Panc1 (cell line): ENCODE measurements around the gene CACNA2D3. TPM values are rescaled to one million over a fixed set of nuclear protein-coding genes. Genes with fewer than 3 reads are reported as not detected.

Experiments
- ATAC-seq: fragments of 200-7000 bp; cut with Tn5 transposase; 2 replicates; pipeline ENCODE4 v1.9.1; 2020; ENCODE audit warnings: mild to moderate bottlenecking, moderate library complexity
- BruUV-seq: library from RNA; stranded (reverse); fragments of 400-500 nt; replicated peaks from 2 replicates; lab custom pipeline; 2021; lab: Mats Ljungman, UMichigan
- CTCF ChIA-PET: fragments of 300-600 bp; sonication (Branson Sonifier 250); formaldehyde crosslinking; loops from one replicate; lab custom pipeline; 2022; ENCODE audit warnings: antibody characterized with exemption; lab: Charles Lee
- POLR2A ChIA-PET: fragments of 300-600 bp; sonication (Branson Sonifier 250); formaldehyde crosslinking; loops from one replicate; lab custom pipeline; 2022; ENCODE audit warnings: antibody characterized with exemption; lab: Charles Lee
- DNase-seq: peaks from one replicate; pipeline ENCODE4 v3.0.0-alpha.2; 2010; ENCODE audit warnings: low read depth, low spot score
- H3K27ac ChIP-seq: 2 replicates; pipeline ENCODE4 v1.5.1; 2011; ENCODE audit warnings: mild to moderate bottlenecking, low read length, inconsistent platforms
- H3K27me3 ChIP-seq: fragments of 200-500 bp; sonication (Bioruptor generic); 2 replicates; pipeline ENCODE4 v1.6.0; 2014; ENCODE audit warnings: low read length, inconsistent platforms; ENCODE audit not compliant: control insufficient read depth, insufficient read depth
- H3K36me3 ChIP-seq: fragments of 200-500 bp; sonication (Bioruptor generic); 2 replicates; pipeline ENCODE4 v1.5.1; 2014; ENCODE audit warnings: inconsistent platforms, mild to moderate bottlenecking, low read length, moderate library complexity; ENCODE audit not compliant: control insufficient read depth, insufficient read depth
- H3K4me1 ChIP-seq: 2 replicates; pipeline ENCODE4 v1.5.1; 2011; ENCODE audit warnings: inconsistent platforms, mild to moderate bottlenecking, low read length, moderate library complexity; ENCODE audit not compliant: control insufficient read depth, insufficient read depth
- H3K4me3 ChIP-seq, 2 experiments: 2 replicates each; pipeline ENCODE4 v1.5.1; 2011 to 2012; ENCODE audit warnings: low read depth in 2 of 2, low read length in 2 of 2, mild to moderate bottlenecking in 2 of 2, inconsistent platforms in 1 of 2, moderate library complexity in 1 of 2
- H3K9me3 ChIP-seq: fragments of 200-500 bp; sonication (Bioruptor generic); 2 replicates; pipeline ENCODE4 v1.5.1; 2014; ENCODE audit warnings: low read depth, mild to moderate bottlenecking, inconsistent platforms, low read length, moderate library complexity; ENCODE audit not compliant: control insufficient read depth, insufficient read depth
- POLR2AphosphoS5 ChIP-seq: IDR thresholded peaks from 2 replicates; pipeline ENCODE4 v1.6.1; 2012; ENCODE audit warnings: mild to moderate bottlenecking, low read depth, low read length, moderate library complexity
- SIN3A ChIP-seq: IDR thresholded peaks from 2 replicates; pipeline ENCODE4 v1.6.1; 2012; ENCODE audit warnings: low read depth, mild to moderate bottlenecking, low read length, moderate library complexity, borderline replicate concordance; ENCODE audit not compliant: insufficient read depth
- TCF7L2 ChIP-seq: IDR thresholded peaks from 2 replicates; pipeline ENCODE4 v1.6.1; 2011; ENCODE audit warnings: mild to moderate bottlenecking, low read depth, low read length, inconsistent platforms
- in situ Hi-C: cut with HindIII; loops from 2 replicates; pipeline ENCODE4 v1.10.0; 2016; ENCODE audit warnings: low sequenced_read_pairs, low pct_unique_long_range_greater_than_20kb
- intact Hi-C: fragments of 100-400 bp; cut with micrococcal nuclease; formaldehyde crosslinking; loops from one replicate; pipeline ENCODE4 v1.10.0; 2022; ENCODE audit not compliant: unreplicated experiment
- total RNA-seq: library from RNA; stranded (reverse); gene quantifications from one replicate; pipeline ENCODE4 v1.2.1, GENCODE V29; 2021; ENCODE audit not compliant: unreplicated experiment
- TF ChIP-seq, protein P1 (sequence below): fragments of 450-650 bp; IDR thresholded peaks from 2 replicates; pipeline ENCODE4 v1.5.1; 2017; ENCODE audit warnings: mild to moderate bottlenecking
- TF ChIP-seq, protein P2 (sequence below), 2 experiments: IDR thresholded peaks; 2 replicates each; pipeline ENCODE4 v1.6.1; 2011 to 2012; ENCODE audit warnings: low read depth in 2 of 2, control low read depth in 1 of 2, low read length in 1 of 2, mild to moderate bottlenecking in 1 of 2, moderate library complexity in 1 of 2; ENCODE audit not compliant: insufficient read depth in 1 of 2

CACNA2D3 gene
- total RNA-seq, 1 experiment from 2014 or later, result 0.41 TPM

DNA sequence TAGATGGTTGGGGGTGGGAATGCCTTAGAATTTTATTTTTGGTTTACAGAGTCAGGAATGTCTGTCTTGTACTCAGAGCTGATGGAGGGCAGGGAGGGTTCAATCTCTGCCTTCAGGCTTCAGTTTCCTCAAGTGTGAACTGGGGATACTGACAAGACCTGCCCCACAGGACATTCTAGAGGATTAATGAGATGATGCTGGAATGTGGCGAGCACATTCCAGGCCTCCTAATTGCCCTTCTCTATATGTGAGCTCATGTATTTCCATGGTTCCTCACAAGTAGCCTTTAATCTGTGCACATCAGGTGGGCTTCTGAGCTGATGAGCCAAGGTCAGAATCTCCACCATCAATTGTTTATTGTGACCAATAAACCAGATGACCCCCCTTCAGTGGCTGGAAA lies 90.4 kb downstream of the CACNA2D3 start:
- ChIA-PET CTCF (no interaction called here), POLR2A (no interaction called here)
- no peak for ATAC-seq

DNA sequence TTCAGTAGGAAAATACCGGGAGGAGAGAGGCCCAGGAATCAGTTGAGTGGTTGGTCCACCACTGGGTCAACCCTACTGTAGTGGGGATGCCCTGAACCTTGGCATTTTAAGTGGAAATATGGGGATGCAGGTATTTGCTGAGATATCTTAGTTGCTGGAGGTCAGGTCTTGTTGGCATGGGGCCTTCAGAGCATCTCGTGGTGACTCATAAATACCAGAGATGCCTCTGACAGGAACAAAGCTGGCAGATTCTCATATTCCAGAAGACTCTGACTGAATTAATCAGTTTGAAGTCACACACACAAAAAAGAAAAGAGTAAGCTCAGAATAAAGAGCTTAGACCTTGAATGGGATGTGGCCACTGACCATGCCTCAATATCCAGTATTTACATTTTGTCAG lies 91.6 kb downstream of the CACNA2D3 start:
- TF ChIP-seq POLR2AphosphoS5 (no peak), SIN3A (no peak), TCF7L2 (no peak)
- TF ChIP-seq, protein P1, sequence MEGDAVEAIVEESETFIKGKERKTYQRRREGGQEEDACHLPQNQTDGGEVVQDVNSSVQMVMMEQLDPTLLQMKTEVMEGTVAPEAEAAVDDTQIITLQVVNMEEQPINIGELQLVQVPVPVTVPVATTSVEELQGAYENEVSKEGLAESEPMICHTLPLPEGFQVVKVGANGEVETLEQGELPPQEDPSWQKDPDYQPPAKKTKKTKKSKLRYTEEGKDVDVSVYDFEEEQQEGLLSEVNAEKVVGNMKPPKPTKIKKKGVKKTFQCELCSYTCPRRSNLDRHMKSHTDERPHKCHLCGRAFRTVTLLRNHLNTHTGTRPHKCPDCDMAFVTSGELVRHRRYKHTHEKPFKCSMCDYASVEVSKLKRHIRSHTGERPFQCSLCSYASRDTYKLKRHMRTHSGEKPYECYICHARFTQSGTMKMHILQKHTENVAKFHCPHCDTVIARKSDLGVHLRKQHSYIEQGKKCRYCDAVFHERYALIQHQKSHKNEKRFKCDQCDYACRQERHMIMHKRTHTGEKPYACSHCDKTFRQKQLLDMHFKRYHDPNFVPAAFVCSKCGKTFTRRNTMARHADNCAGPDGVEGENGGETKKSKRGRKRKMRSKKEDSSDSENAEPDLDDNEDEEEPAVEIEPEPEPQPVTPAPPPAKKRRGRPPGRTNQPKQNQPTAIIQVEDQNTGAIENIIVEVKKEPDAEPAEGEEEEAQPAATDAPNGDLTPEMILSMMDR, result no peak
- TF ChIP-seq, protein P2, sequence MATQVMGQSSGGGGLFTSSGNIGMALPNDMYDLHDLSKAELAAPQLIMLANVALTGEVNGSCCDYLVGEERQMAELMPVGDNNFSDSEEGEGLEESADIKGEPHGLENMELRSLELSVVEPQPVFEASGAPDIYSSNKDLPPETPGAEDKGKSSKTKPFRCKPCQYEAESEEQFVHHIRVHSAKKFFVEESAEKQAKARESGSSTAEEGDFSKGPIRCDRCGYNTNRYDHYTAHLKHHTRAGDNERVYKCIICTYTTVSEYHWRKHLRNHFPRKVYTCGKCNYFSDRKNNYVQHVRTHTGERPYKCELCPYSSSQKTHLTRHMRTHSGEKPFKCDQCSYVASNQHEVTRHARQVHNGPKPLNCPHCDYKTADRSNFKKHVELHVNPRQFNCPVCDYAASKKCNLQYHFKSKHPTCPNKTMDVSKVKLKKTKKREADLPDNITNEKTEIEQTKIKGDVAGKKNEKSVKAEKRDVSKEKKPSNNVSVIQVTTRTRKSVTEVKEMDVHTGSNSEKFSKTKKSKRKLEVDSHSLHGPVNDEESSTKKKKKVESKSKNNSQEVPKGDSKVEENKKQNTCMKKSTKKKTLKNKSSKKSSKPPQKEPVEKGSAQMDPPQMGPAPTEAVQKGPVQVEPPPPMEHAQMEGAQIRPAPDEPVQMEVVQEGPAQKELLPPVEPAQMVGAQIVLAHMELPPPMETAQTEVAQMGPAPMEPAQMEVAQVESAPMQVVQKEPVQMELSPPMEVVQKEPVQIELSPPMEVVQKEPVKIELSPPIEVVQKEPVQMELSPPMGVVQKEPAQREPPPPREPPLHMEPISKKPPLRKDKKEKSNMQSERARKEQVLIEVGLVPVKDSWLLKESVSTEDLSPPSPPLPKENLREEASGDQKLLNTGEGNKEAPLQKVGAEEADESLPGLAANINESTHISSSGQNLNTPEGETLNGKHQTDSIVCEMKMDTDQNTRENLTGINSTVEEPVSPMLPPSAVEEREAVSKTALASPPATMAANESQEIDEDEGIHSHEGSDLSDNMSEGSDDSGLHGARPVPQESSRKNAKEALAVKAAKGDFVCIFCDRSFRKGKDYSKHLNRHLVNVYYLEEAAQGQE (IDR thresholded peaks at IDR 0.05; ENCODE audit: insufficient read depth in 1 of 2, low read depth in 2 of 2, low read length in 1 of 2), result no peak
- intact Hi-C loops, result no loop called here
- POLR2A ChIA-PET, result no interaction called here
- Histone ChIP-seq H3K9me3 (no peaks in the 10 kb centered on the region), H3K27me3 (no peaks in the 10 kb centered on the region), H3K27ac (no peak overlapping the region), H3K36me3 (no peaks in the 10 kb centered on the region), H3K4me3 (no peak overlapping the region), H3K4me1 (no peaks in the 10 kb centered on the region)
- in situ Hi-C loops, result no loop called here
- DNase-seq (no peak), ATAC-seq (no peak)
- BruUV-seq, result no TSS peak
- CTCF ChIA-PET, result no interaction called here

More for the DNA sequence above, 90.4 kb downstream of the CACNA2D3 start:
- no peaks in the 10 kb centered on the region for H3K4me1 ChIP-seq
- H3K27me3 ChIP-seq, result no peaks in the 10 kb centered on the region
- TF ChIP-seq POLR2AphosphoS5 (no peak), TCF7L2 (no peak), SIN3A (no peak)
- TF ChIP-seq, protein P2 (IDR thresholded peaks at IDR 0.05; ENCODE audit: insufficient read depth in 1 of 2, low read depth in 2 of 2, low read length in 1 of 2), result no peak
- TF ChIP-seq, protein P1, result no peak
- intact Hi-C loops, result no loop called here
- no peaks in the 10 kb centered on the region for H3K9me3 ChIP-seq
- H3K36me3 ChIP-seq, result no peaks in the 10 kb centered on the region
- no TSS peak for BruUV-seq
- DNase-seq, result no peak
- no peak overlapping the region for H3K27ac ChIP-seq
- in situ Hi-C loops, result no loop called here
- H3K4me3 ChIP-seq, result no peak overlapping the region
